ENCODE measurements around the gene GUCY2D. TPM values are rescaled to one million over a fixed set of nuclear protein-coding genes. Genes with fewer than 3 reads are reported as not detected.
"Not testable (repeated sequence)": the region's sequence is repeated elsewhere in the genome, so short reads cannot be mapped to it uniquely, and the experiment has no call there.

GUCY2D gene
- total RNA-seq, 1 donor from 2014 or later, result under 0.01 TPM

DNA sequence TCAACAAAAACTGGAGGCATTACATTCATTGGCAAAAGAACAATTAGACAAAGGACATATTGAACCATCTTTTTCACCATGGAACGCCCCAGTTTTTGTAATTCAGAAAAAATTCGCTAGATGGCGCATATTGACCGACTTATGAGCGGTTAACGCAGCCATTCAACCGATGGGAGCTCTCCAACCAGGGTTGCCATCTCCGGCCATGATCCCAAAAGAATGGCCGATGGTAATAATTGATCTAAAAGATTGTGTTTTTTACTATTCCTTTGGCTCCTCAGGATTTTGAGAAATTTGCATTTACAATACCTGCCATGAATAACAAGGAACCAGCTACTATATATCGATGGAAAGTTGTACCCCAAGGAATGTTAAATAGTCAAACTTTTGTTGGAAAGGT, 57.9 kb downstream of the GUCY2D start:
- peak; percentile 71 to 77 for DNase-seq (ENCODE audit: low spot score in 2 of 2)
- FAIRE-seq, result no peak

DNA sequence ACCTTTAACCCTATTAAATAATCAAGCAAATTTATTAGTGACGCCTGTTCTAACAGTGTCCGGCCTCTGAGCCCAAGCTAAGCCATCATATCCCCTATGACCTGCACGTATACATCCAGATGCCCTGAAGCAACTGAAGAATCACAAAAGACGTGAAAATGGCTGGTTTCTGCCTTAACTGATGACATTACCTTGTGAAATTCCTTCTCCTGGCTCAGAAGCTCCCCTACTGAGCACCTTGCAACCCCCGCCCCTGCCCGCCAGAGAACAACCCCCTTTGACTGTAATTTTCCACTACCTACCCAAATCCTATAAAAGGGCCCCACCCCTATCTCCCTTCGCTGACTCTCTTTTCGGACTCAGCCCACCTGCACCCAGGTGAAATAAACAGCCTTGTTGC, 59.4 kb downstream of the GUCY2D start:
- FAIRE-seq; DNase-seq (ENCODE audit: low spot score in 2 of 2): not testable (repeated sequence)

DNA sequence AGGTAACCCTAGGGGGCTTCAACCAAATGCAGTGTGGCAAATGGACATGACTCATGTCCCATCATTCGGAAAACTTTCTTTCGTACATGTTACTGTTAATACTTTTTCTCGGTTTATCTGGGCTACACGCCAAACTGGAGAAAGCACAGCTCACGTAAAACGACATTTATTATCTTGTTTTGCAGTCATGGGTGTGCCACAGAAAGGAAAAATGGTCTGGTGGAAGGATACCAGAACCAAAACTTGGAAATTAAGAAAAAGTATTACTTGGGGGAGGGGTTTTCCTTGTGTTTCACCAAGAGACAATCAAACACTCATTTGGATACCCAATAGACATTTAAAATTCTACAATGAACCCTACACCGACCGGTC, 60.0 kb downstream of the GUCY2D start:
- no peak for FAIRE-seq

DNA sequence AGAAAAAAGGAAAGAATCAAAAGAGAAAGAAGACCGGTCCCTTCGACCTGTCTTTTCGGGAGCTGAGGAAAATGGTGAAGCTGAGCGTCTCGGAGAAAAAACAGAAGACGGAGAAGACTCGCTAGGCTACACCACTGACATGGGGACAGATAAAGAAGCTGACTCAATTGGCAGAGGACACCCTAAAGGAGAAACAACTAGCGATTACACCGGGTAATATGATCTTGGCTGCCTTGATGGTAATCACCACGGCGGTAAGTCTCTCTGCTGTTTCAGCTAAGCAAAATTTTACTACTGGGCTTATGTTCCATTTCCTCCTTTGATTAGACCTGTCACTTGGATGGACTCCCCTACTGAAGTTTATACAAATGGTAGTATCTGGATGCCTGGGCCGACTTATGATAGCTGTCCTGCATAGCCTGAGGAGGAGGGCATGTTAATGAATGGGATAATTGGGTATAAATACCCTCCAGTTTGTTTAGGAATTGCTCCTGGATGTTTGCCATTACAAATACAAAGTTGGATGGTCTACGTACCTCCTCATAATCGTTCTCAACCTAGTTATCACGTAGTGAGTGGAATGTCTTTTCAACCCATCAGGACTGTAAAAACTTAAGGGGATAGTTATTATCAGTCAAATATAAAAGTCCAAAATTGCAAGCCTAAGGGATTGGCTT, 60.5 kb downstream of the GUCY2D start:
- DNase-seq (ENCODE audit: low spot score in 2 of 2), result no peak
- no peak for FAIRE-seq

More for the DNA sequence above, 60.0 kb downstream of the GUCY2D start:
- no peak for DNase-seq (ENCODE audit: low spot score in 2 of 2)

DNA sequence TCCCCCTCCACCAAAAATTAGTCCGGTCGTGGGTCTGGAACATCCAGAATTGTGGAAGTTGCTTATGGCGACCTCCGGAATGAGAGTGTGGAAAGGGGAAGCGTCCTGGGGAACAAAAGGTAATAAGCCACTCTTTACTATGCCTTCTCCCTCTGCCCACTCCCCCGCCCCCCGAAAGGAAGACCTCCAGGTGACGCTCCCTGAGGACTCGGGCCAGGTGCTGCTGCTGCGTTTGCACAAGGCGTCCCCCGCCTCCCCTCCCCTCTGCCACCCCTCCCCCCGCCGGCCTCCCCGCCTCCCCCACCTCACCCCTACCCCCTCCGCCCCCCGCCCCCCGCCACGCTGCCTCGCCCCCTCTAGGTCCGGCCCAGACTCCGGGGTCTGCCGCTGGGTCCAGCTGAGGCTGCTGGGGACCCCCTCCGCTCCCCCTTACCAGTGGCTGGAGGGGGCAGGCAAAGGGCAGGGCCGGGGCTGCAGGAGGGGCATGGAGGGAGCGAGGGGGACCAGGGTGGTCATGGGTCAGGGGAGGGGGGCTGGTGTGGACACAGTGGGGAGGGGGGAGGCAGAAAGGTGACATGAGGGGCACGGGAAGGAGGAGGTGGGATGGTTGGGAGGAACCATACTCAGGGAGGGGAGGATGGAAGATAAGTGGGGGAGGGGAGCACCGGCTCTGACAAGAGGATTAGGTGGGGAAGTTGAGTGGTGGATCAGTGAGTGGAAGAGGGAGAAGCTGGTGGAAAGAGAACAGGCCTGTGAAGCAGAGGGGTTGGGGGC, 61.5 kb downstream of the GUCY2D start:
- DNase-seq (ENCODE audit: low spot score in 2 of 2), result no peak
- no peak for FAIRE-seq

DNA sequence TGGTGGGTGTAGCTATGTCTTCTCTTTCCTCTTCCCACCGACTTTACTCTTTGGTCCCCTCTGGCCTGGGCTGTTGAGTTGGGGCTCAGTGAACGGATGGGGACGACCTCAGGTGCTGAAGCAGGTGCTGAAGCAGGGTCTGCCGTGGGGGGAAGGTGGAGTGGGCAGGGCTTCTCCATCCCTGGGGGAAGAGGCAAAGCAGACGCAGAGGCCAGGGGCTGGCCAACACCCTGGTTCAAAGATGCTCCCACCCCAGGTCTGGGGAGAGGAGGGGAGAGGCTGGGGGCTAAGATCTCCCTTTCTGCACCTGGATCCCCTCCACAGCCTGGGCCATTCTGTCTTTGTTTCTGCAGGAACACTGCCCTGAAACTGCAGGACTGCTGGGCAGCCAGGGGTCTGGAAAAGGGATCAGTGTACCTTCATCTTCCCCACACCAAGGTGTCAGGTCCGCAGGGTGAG, 62.2 kb downstream of the GUCY2D start:
- FAIRE-seq (no peak), DNase-seq (ENCODE audit: low spot score in 2 of 2) (no peak)

DNA sequence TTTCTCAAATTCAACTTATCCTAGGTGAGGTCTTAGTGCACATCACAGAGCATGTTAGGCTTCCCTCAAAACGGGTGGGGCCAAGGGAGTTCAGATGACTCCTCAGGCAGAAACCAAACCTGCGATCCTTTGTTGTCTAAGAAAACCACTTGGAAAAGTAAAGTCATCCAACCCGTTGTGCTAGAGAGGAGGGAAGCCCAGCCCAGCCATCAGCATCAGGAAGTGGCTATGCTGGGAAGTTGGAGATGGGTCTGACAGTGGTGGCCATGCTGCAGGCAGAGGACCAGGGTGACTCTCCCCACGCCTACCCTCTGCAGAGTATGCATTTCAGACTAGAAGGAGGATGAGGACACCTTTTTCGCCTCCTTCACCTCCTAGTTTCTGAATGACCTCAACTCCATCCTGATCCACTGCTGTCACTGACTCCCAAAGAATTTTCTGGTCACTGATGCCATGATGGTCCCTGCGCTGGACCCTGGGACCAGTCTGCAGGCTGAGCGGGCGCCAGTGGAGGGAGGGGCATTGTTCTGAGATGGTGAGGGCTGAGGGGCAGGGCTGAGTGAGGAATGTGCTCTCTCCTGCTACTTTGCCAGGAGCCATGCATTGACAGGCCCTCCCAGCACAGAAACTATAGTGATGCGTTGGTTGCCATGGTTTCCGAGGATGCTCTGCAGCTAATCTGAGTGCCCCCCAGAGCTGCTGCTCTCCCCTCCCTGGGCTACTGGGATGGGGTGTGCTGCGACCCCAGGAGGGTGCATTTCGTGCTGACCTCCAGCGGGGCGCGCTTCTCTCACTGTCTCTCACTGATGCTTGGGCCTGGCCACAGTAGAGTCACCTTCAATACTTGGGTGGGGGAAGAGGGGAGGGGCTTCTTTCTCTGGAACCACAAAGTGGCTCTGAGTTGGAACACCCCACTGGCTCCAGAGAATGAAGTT, 64.7 kb downstream of the GUCY2D start:
- FAIRE-seq, result no peak

DNA sequence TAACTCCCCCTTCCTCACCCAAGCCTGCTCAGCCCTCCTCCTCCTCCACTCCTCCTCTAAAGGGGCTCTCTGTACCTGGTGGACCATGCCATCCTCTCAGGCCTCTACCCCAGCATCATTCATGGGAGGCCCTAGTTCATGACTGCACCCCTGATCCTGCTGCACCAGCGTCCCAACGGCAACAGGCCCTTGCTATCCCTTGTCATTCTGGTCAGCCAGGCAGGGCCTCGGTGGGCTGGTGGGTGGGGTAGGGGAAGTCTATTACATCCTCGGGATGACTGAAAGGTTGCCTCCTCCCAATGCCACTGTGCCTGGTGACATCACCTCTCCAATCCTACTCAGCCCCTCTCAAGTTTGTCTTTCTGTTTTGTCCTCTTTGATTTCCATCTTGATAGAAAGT, 65.4 kb downstream of the GUCY2D start:
- FAIRE-seq (no peak), DNase-seq (ENCODE audit: low spot score in 2 of 2) (no peak)

More for the DNA sequence above, 64.7 kb downstream of the GUCY2D start:
- DNase-seq (ENCODE audit: low spot score in 2 of 2), result no peak

DNA sequence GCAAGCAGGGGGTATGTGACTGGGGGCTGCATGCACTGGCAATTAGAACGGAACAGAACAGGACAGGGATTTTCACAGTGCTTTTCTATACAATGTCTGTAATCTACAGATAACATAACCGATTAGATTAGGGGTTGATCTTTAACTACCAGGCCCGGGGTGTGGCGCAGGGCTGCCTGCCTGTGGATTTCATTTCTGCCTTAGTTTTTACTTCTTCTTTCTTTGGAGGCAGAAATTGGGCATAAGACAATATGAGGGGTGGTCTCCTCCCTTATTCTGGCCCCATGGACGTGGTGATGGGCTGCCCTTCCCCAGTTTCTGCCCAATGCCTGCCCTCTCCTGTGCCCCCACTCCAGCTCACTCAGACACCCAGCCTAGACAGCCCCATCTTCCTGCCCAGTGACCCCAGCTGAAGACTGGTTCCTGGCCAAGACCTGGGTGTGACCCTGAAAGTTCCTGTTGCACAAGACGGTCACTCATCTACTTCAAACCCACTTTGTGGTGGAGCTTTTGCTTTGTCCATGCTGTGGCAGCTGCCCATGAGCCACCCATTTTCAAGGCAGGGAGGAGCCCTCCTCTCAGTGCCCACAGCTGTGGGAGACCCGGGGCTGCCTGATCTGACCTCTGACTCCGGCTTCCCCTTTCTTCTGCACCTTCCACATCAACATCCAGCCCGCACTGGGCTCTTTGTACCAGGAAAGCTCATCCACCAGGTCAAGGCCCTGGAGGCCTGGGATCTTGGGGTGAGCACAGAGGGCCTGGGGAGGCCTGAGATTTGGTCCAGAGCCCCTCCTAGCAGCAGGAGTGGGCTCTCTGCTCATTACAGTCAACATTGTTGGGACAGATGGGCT, 66.5 kb downstream of the GUCY2D start:
- DNase-seq (ENCODE audit: low spot score in 2 of 2) (no peak), FAIRE-seq (no peak)

DNA sequence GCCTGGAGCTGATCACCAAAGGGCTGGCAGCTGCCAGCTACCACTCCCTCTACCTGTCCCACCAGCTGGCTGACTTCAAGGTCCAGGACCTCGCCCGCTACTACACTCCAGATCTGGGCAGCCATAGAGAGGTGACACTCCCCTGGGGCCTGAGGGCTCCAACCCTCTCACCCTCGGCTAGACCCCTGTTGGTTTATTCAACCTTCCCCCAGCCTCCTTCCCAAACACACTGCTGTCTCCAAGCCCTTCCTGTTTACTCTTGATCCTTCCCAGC, 67.1 kb downstream of the GUCY2D start:
- FAIRE-seq, result no peak
- no peak for DNase-seq (ENCODE audit: low spot score in 2 of 2)

Other genes starting within 250 kb of the GUCY2D start
- 15.1 TPM for gene KDM6B, start 168.4 kb upstream of the GUCY2D start, total RNA-seq
- gene TMEM88, start 147.5 kb upstream of the GUCY2D start, total RNA-seq, result 1.2 TPM
- gene NAA38, start 145.1 kb upstream of the GUCY2D start, total RNA-seq, result 30.2 TPM
- 15.1 TPM for gene CYB5D1, start 144.6 kb upstream of the GUCY2D start, total RNA-seq
- gene CHD3, start 113.8 kb upstream of the GUCY2D start, total RNA-seq, result 276 TPM
- gene RNF227, start 86.3 kb upstream of the GUCY2D start, total RNA-seq, result 8.2 TPM
- 1.2 TPM for gene KCNAB3, start 72.8 kb upstream of the GUCY2D start, total RNA-seq
- 14.3 TPM for gene TRAPPC1, start 70.7 kb upstream of the GUCY2D start, total RNA-seq
- 25.3 TPM for gene CNTROB, start 70.4 kb upstream of the GUCY2D start, total RNA-seq
- gene ALOX15B, start 36.4 kb downstream of the GUCY2D start, total RNA-seq, result under 0.01 TPM
- gene ALOX12B, start 85.1 kb downstream of the GUCY2D start, total RNA-seq, result not detected
- gene ALOXE3, start 115.9 kb downstream of the GUCY2D start, total RNA-seq, result 0.82 TPM
- gene HES7, start 121.5 kb downstream of the GUCY2D start, total RNA-seq, result 1.2 TPM
- 6.5 TPM for gene PER1, start 149.8 kb downstream of the GUCY2D start, total RNA-seq
- 23.6 TPM for gene VAMP2, start 160.3 kb downstream of the GUCY2D start, total RNA-seq
- gene TMEM107, start 173.8 kb downstream of the GUCY2D start, total RNA-seq, result 23.6 TPM
- gene BORCS6, start 187.6 kb downstream of the GUCY2D start, total RNA-seq, result 7.7 TPM
- gene AURKB, start 208.0 kb downstream of the GUCY2D start, total RNA-seq, result 3.7 TPM
- gene CTC1, start 245.4 kb downstream of the GUCY2D start, total RNA-seq, result 9.8 TPM
- 22.8 TPM for gene PFAS, start 246.7 kb downstream of the GUCY2D start, total RNA-seq

All from frontal cortex (tissue), 4 donors.